K562 (cell line): ENCODE results near the gene ST7. TPM values are rescaled to one million over a fixed set of nuclear protein-coding genes. Genes with fewer than 3 reads are reported as not detected.
A peak's percentile ranks its signal among the peaks of the same experiment; 100 is the strongest.

Experiments
- ATF2 ChIP-seq: sonication (generic); formaldehyde crosslinking; IDR thresholded peaks from 2 replicates; pipeline ENCODE4 v1.8.1; 2022; ENCODE audit warnings: missing genetic modification reagents
- BDP1 ChIP-seq: IDR thresholded peaks from 3 replicates; pipeline ENCODE4 v1.6.1; 2011; ENCODE audit not compliant: insufficient read length, insufficient read depth
- CAMTA2 ChIP-seq: fragments of 250-450 bp; sonication (Bioruptor Pico); conservative IDR thresholded peaks from 2 replicates; pipeline ENCODE4 v1.5.1; 2022
- CBX5 ChIP-seq: IDR thresholded peaks from 2 replicates; pipeline ENCODE4 v1.6.1; 2014; ENCODE audit warnings: low read depth, borderline replicate concordance
- DPF2 ChIP-seq: fragments of 450-650 bp; IDR thresholded peaks from 2 replicates; pipeline ENCODE4 v1.6.1; 2016
- EP400 ChIP-seq: fragments of 450-650 bp; IDR thresholded peaks from 2 replicates; pipeline ENCODE4 v1.6.1; 2017; ENCODE audit warnings: antibody characterized with exemption, mild to moderate bottlenecking, moderate library complexity
- FOXA1 ChIP-seq: fragments of 450-650 bp; IDR thresholded peaks from 2 replicates; pipeline ENCODE4 v1.6.1; 2016; ENCODE audit warnings: mild to moderate bottlenecking, borderline replicate concordance
- HLTF ChIP-seq: fragments of 450-650 bp; IDR thresholded peaks from 2 replicates; pipeline ENCODE4 v1.6.1; 2016
- HNRNPUL1 ChIP-seq: fragments of 200-400 bp; formaldehyde crosslinking; IDR thresholded peaks from 2 replicates; pipeline ENCODE4 v1.6.1; 2017; ENCODE audit warnings: low read length
- MAFK ChIP-seq: IDR thresholded peaks from 2 replicates; pipeline ENCODE4 v1.6.1; 2011; ENCODE audit warnings: low read length, improper control_type of control experiment
- MYNN ChIP-seq, 2 experiments: sonication (generic); formaldehyde crosslinking in 1 of 2; IDR thresholded peaks; 2 replicates each; pipeline versions ENCODE4 v1.5.0 to v1.6.1; 2016 to 2020; ENCODE audit warnings: antibody characterized with exemption in 1 of 2, missing genetic modification reagents in 1 of 2
- NBN ChIP-seq: fragments of 450-650 bp; IDR thresholded peaks from 2 replicates; pipeline ENCODE4 v1.6.1; 2016; ENCODE audit warnings: low read depth, mild to moderate bottlenecking
- RBM14 ChIP-seq: fragments of 200-400 bp; formaldehyde crosslinking; IDR thresholded peaks from 2 replicates; pipeline ENCODE4 v1.6.1; 2018; ENCODE audit warnings: low read depth, mild to moderate bottlenecking, low read length, moderate library complexity, borderline replicate concordance; ENCODE audit not compliant: insufficient read depth
- RBM17 ChIP-seq: fragments of 200-400 bp; formaldehyde crosslinking; IDR thresholded peaks from 2 replicates; pipeline ENCODE4 v1.6.1; 2017; ENCODE audit warnings: low read depth, mild to moderate bottlenecking, low read length, borderline replicate concordance
- SIN3A ChIP-seq, 2 experiments: fragments of 150-350 bp in 1 of 2; IDR thresholded peaks; 2 replicates each; pipeline ENCODE4 v1.6.1; 2011 to 2016; ENCODE audit warnings: borderline replicate concordance in 2 of 2, low read depth in 2 of 2, low read length in 2 of 2, mild to moderate bottlenecking in 2 of 2, moderate library complexity in 2 of 2; ENCODE audit not compliant: control insufficient read depth in 1 of 2
- SMAD4 ChIP-seq: fragments of 250-450 bp; sonication (Bioruptor Pico); conservative IDR thresholded peaks from 2 replicates; pipeline ENCODE4 v1.8.0; 2021; ENCODE audit warnings: inconsistent platforms, mild to moderate bottlenecking, moderate library complexity
- THRA ChIP-seq: fragments of 450-650 bp; IDR thresholded peaks from 2 replicates; pipeline ENCODE4 v1.6.1; 2017; ENCODE audit warnings: mild to moderate bottlenecking, moderate library complexity
- ZBTB33 ChIP-seq: sonication (generic); formaldehyde crosslinking; IDR thresholded peaks from 2 replicates; pipeline ENCODE4 v1.8.1; 2023; ENCODE audit warnings: mild to moderate bottlenecking, missing genetic modification reagents
- ZNF184 ChIP-seq: sonication (generic); formaldehyde crosslinking; IDR thresholded peaks from 2 replicates; pipeline ENCODE4 v1.5.0; 2020; ENCODE audit warnings: missing genetic modification reagents
- ZNF384 ChIP-seq: IDR thresholded peaks from 2 replicates; pipeline ENCODE4 v1.6.1; 2012; ENCODE audit warnings: low read depth, low read length, improper control_type of control experiment
- ZNF740 ChIP-seq, 3 experiments: fragments of 200-800 bp in 1 of 3; sonication (Bioruptor generic) in 1 of 3; sonication (generic) in 1 of 3; formaldehyde crosslinking in 1 of 3; IDR thresholded peaks; 2 replicates each; pipeline versions ENCODE4 v1.6.1 to v1.8.0; 2016 to 2022; ENCODE audit warnings: mild to moderate bottlenecking in 2 of 3, missing compliant biosample characterization in 2 of 3, missing genetic modification characterization in 2 of 3, missing genetic modification reagents in 1 of 3
- polyA plus RNA-seq, 8 experiments: library from polyadenylated mRNA; depleted of rRNA in 4 of 8; stranded (reverse) in 5 of 8; unstranded in 3 of 8; fragments of >200 nt; fragmentation: Nextera tagmentation in 2 of 8; fragmentation: Illumina TruSeq in 1 of 8; extraction: Ambion mirVana in 2 of 8; extraction: Trizol in 1 of 8; gene quantifications; 2 replicates each; pipeline versions ENCODE4 v1.2.1 to v1.2.3, GENCODE V29; 2011 to 2014; ENCODE audit warnings: inconsistent platforms in 1 of 8, missing spikeins in 1 of 8
- total RNA-seq, 7 experiments: library from RNA; depleted of rRNA in 6 of 7; stranded (reverse); fragments of >200 nt in 6 of 7; fragmentation: Illumina TruSeq in 2 of 7; extraction: Trizol in 2 of 7; gene quantifications; 2 replicates each; pipeline versions ENCODE4 v1.2.1 to v1.2.3, GENCODE V29; 2011 to 2021; ENCODE audit warnings: low replicate concordance in 1 of 7

The ST7 gene
- total and polyA plus RNA-seq, 9 of the 15 experiments (the other 6 are each of a cell fraction or from before 2014, with no cell fraction given), result 23.9 to 56.3 (median 36.9) TPM

GRCh38 chr7:117045927-117046710 is 92.8 kb downstream of the ST7 start (continued):
- no peak for TF ChIP-seq ZBTB33 (CRISPR knock-in tag)
- no peak for TF ChIP-seq HNRNPUL1
- no peak for TF ChIP-seq CBX5
- TF ChIP-seq EP400, result no peak
- no peak for TF ChIP-seq ATF2 (CRISPR knock-in tag)
- no peak for TF ChIP-seq RBM14
- TF ChIP-seq CAMTA2 (CRISPR knock-in tag), result no peak
- TF ChIP-seq MAFK, result 0 out of 2 replicates have a peak, but pooled peaks have one; percentile 24
- TF ChIP-seq RBM17, result no peak
- TF ChIP-seq ZNF184 (CRISPR knock-in tag), result no peak
- TF ChIP-seq BDP1, result no peak
- no peak for TF ChIP-seq ZNF740 (CRISPR knock-in tag; IDR thresholded peaks at IDR 0.05)
- TF ChIP-seq ZNF740 (tag; IDR thresholded peaks at IDR 0.05), result no peak
- TF ChIP-seq DPF2, result peak; percentile 35
- TF ChIP-seq SIN3A (IDR thresholded peaks at IDR 0.05; ENCODE audit: borderline replicate concordance in 2 of 2, control insufficient read depth in 1 of 2, low read depth in 2 of 2, low read length in 2 of 2), result no peak
- no peak for TF ChIP-seq THRA
- no peak for TF ChIP-seq HLTF
- 0 out of 2 replicates have a peak, but pooled peaks have one; percentile 33 for TF ChIP-seq ZNF384
- TF ChIP-seq SMAD4, result no peak
- TF ChIP-seq NBN, result peak; percentile 63; the same call in 1 of the 2 replicates
- no peak for TF ChIP-seq FOXA1
- no peak for TF ChIP-seq MYNN (IDR thresholded peaks at IDR 0.05)
- no peak for TF ChIP-seq MYNN (CRISPR knock-in tag; IDR thresholded peaks at IDR 0.05)
